AG10803 (cell line): ENCODE measurements around the gene PARD6B.
A peak's percentile ranks its signal among the peaks of the same experiment; 100 is the strongest.
"Not testable (repeated sequence)": the region's sequence is repeated elsewhere in the genome, so short reads cannot be mapped to it uniquely, and the experiment has no call there.

Experiments used
- DNase-seq: peaks from one replicate; pipeline ENCODE4 v3.0.0; 2010; ENCODE audit warnings: low read depth
- H3K4me3 ChIP-seq: 2 replicates; pipeline ENCODE4 v1.5.1; 2011; ENCODE audit warnings: mild to moderate bottlenecking, low read length, control low read depth
- TF ChIP-seq, protein P1 (sequence below): conservative IDR thresholded peaks from 2 replicates; pipeline ENCODE4 v1.5.1; 2011; ENCODE audit warnings: mild to moderate bottlenecking, low read length, control low read depth, inconsistent platforms

PARD6B gene

GRCh38 chr20:50695135-50695872 lies 36.1 kb upstream of the PARD6B start:
- DNase-seq = peak; percentile 48
- H3K4me3 ChIP-seq = no peak overlapping the region
- TF ChIP-seq, protein P1, sequence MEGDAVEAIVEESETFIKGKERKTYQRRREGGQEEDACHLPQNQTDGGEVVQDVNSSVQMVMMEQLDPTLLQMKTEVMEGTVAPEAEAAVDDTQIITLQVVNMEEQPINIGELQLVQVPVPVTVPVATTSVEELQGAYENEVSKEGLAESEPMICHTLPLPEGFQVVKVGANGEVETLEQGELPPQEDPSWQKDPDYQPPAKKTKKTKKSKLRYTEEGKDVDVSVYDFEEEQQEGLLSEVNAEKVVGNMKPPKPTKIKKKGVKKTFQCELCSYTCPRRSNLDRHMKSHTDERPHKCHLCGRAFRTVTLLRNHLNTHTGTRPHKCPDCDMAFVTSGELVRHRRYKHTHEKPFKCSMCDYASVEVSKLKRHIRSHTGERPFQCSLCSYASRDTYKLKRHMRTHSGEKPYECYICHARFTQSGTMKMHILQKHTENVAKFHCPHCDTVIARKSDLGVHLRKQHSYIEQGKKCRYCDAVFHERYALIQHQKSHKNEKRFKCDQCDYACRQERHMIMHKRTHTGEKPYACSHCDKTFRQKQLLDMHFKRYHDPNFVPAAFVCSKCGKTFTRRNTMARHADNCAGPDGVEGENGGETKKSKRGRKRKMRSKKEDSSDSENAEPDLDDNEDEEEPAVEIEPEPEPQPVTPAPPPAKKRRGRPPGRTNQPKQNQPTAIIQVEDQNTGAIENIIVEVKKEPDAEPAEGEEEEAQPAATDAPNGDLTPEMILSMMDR = no peak

DNA sequence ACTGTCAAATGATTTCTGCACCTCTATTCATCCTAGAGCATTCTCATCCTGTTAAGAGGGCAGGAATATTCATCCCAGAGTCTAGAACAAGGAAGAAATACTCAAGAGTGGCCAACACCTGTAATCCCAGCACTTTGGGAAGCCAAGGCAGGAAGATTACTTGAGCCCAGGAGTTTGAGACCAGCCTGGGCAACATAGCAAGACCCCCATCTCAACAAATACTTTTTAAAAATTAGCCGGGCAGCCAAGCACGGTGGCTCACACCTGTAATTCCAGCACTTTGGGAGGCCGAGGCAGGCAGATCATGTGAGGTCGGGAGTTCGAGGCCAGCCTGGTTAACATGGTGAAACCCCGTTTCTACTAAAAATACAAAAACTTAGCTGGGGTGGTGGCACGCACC lies 33.1 kb upstream of the PARD6B start:
- H3K4me3 ChIP-seq, DNase-seq: not testable (repeated sequence)

DNA sequence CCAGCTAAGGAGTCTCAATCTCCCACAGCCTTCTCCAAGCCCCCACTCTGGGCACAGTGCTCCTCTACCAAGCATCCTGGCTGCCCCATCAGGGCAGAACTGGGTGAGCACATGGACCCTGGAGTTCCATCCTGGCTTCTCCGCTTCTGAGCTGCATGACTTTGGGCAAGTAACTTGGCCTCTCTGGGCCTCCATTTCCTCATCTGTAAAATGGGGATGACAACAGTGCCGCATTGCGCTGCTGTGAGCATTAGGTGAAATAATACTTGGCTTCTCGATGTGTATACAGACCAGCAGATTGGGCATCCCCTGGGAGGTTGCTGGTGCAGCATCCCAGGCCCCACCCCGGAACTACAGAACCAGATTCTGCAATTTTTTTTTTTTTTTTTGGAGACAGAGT lies 31.7 kb upstream of the PARD6B start:
- no peak for DNase-seq
- H3K4me3 ChIP-seq = no peak overlapping the region
- TF ChIP-seq, protein P1 = no peak

GRCh38 chr20:50701041-50701963 lies 30.1 kb upstream of the PARD6B start:
- no peak overlapping the region for H3K4me3 ChIP-seq
- TF ChIP-seq, protein P1 = no peak
- DNase-seq = no peak

DNA sequence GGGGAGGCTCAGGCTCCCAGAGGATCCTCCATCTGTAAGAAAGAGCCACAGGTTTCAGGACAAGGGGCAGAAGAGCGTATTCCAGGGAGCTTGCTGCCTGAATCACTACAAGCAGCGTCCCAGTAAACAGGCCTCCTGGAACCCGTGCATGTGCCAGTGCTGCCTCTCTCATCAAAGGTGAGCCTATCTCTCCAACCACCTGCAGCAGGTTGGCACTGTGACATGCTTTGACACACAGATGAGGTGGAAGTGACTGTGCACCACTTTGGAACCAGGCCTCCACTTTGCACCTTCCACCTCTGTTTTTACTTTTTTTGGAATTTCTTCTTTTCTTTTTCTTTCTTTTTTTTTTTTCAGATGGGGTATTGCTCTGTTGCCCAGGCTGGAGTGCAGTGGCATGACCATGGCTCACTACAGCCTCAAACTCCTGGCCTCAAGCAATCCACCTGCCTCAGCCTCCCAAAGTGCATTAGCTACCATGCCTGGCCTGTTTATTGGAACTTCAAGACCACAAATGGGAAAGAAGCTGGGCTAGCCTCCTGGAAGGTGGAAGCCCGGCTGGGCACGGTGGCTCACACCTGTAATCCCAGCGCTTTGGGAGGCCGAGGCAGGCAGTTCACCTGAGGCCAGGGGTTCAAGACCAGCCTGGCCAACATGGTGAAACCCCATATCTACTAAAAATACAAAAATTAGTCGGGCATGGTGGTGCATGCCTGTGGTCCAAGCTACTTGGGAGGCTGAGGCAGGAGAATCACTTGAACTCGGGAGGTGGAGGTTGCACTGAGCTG lies 27.5 kb upstream of the PARD6B start:
- not testable (repeated sequence) for DNase-seq, H3K4me3 ChIP-seq

- no peak for DNase-seq
- TF ChIP-seq, protein P1 = no peak
- no peak overlapping the region for H3K4me3 ChIP-seq
Observed at GRCh38 chr20:50704514-50704913, 26.9 kb upstream of the PARD6B start.

- DNase-seq = peak; percentile 67
- no peak overlapping the region for H3K4me3 ChIP-seq
- TF ChIP-seq, protein P1 = no peak
Observed at GRCh38 chr20:50704971-50705370, 26.4 kb upstream of the PARD6B start.
